GM12801 (cell line): ENCODE data around the gene IGHMBP2.

Experiments used
- CTCF ChIP-seq: IDR thresholded peaks from one replicate; pipeline ENCODE4 v1.5.1; 2011; ENCODE audit warnings: control low read depth; ENCODE audit not compliant: insufficient read length; ENCODE audit errors: extremely low read depth

The IGHMBP2 gene

GRCh38 chr11:68947151-68947550 is 43.5 kb downstream of the IGHMBP2 start:
- TF ChIP-seq CTCF, result no peak

- no peak for TF ChIP-seq CTCF
These were observed 44.8 kb downstream of the IGHMBP2 start for GRCh38 chr11:68948496-68948895.

- no peak for TF ChIP-seq CTCF
These were observed 45.2 kb downstream of the IGHMBP2 start for GRCh38 chr11:68948935-68949334.

GRCh38 chr11:68950270-68950669 is 46.6 kb downstream of the IGHMBP2 start:
- no peak for TF ChIP-seq CTCF

GRCh38 chr11:68950762-68951161 is 47.1 kb downstream of the IGHMBP2 start:
- no peak for TF ChIP-seq CTCF

GRCh38 chr11:68954836-68955606 is 51.3 kb downstream of the IGHMBP2 start:
- no peak for TF ChIP-seq CTCF

- no peak for TF ChIP-seq CTCF
These were observed 51.9 kb downstream of the IGHMBP2 start for GRCh38 chr11:68955607-68955958.

- no peak for TF ChIP-seq CTCF
These were observed 52.5 kb downstream of the IGHMBP2 start for GRCh38 chr11:68956142-68956541.
